ENCODE data around the gene RAMAC. TPM values are rescaled to one million over a fixed set of nuclear protein-coding genes. Genes with fewer than 3 reads are reported as not detected.

The RAMAC gene
- total and polyA plus RNA-seq, 2 of the 8 experiments (the other 6 are each of a cell fraction or from before 2014, with no cell fraction given) = 20.7 to 32.9 TPM

DNA sequence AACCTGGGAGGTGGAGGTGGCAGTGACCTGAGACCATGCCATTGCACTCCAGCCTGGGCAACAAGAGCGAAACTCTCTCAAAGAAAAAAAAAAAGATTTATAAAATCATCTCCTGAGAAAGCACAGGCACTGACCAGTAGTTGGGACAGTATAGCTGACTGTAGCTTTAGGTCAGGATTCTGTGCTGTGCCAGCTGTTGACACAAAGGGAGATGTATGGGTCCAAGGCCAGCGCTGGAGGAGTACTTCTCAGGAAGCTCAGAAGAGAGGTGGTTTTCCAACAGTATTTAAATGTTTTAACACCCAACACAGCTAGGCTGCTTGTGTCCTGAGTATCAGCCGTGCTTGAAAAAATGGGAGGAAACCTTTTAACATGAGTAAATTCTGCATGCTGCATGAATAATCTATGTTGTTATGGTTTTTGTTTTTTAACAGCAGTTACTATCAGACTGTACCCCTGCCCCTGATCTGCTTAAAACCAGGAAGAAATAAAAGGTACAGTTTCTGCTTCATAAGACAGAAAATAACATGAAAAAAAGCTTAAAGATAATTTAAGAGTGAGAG is 6.5 kb downstream of the RAMAC start:
- H4K8ac ChIP-seq (ENCODE audit: extremely low read depth, insufficient read depth, low read length) = no peak overlapping the region
- H3K27me3 ChIP-seq (replicated peaks in 1 of 4; ENCODE audit: control insufficient read depth in 3 of 4, extremely low read depth in 1 of 4, insufficient read depth in 3 of 4, low read length in 3 of 4) = no peaks in the 10 kb centered on the region
- WGBS, 2 experiments (ENCODE audit: extremely low coverage in 1 of 2, insufficient coverage in 1 of 2, insufficient read length in 1 of 2, insufficient replicate concordance in 2 of 2, low coverage in 1 of 2, low lambda C conversion rate in 2 of 2, missing lambda C conversion rate in 1 of 2) = 95% methylated on average over 3 of the region's 3 CpGs; no CpG with 5 or more reads in 1 of the 2 experiments
- H3K23me2 ChIP-seq (ENCODE audit: low read depth, low read length) = no peaks in the 10 kb centered on the region
- no peak for FAIRE-seq
- POLR2A ChIA-PET (ENCODE audit: partially characterized antibody) = interaction anchor here (0.6 to 0.8 kb wide), 2 partner anchors 19 to 58 kb away, joined by 3 read pairs; no protein-coding TSS in a partner anchor
- no peaks in the 10 kb centered on the region for H4K20me1 ChIP-seq (replicated peaks in 1 of 2; ENCODE audit: control insufficient read depth in 1 of 2, insufficient read depth in 2 of 2, low read length in 2 of 2)
- no peak overlapping the region for H2AFZ ChIP-seq (ENCODE audit: low read length)
- H3K79me1 ChIP-seq (ENCODE audit: low read depth, low read length) = no peaks in the 10 kb centered on the region
- H2BK20ac ChIP-seq (ENCODE audit: low read length) = no peak overlapping the region
- H3K14ac ChIP-seq (ENCODE audit: insufficient read length) = no peak overlapping the region
- DNase-seq (ENCODE audit: low read depth in 1 of 2, low spot score in 2 of 2) = no peak
- no peak overlapping the region for H4K5ac ChIP-seq (ENCODE audit: insufficient read length, low read depth, low read length)
- no peak overlapping the region for H3K4me2 ChIP-seq (ENCODE audit: insufficient read depth in 1 of 2, low read depth in 2 of 2, low read length in 2 of 2)
- H3K27ac ChIP-seq (ENCODE audit: low read depth, low read length) = no peak overlapping the region
- H4K91ac ChIP-seq (replicated peaks; ENCODE audit: insufficient read length, low read length) = no peak overlapping the region
- H3K4ac ChIP-seq (replicated peaks; ENCODE audit: insufficient read length, low read depth, low read length) = no peak overlapping the region
- H3K9me3 ChIP-seq (ENCODE audit: insufficient read depth in 2 of 2, low read depth in 1 of 2, low read length in 1 of 2) = no peaks in the 10 kb centered on the region
- no peak overlapping the region for H3K9ac ChIP-seq (replicated peaks in 1 of 4; ENCODE audit: extremely low read depth in 1 of 4, low read depth in 3 of 4, low read length in 3 of 4)
- H3K4me1 ChIP-seq (replicated peaks in 1 of 4; ENCODE audit: control insufficient read depth in 3 of 4, insufficient read depth in 4 of 4, low read length in 3 of 4) = no peaks in the 10 kb centered on the region
- H2AK5ac ChIP-seq (ENCODE audit: low read depth, low read length) = no peak overlapping the region
- CTCF ChIA-PET (ENCODE audit: partially characterized antibody) = interaction anchor here (0.5 to 2.1 kb wide), 6 partner anchors 14 to 371 kb away, joined by 3 to 9 read pairs (median 4); partner anchors contain the start of gene C15orf40
- H2BK12ac ChIP-seq (ENCODE audit: low read depth, low read length) = no peak overlapping the region
- H2BK5ac ChIP-seq (ENCODE audit: low read depth, low read length) = no peak overlapping the region
- no peak overlapping the region for H3K4me3 ChIP-seq (ENCODE audit: extremely low read depth in 1 of 4, insufficient read depth in 2 of 4, low read depth in 3 of 4, low read length in 4 of 4)
- H3K56ac ChIP-seq (replicated peaks; ENCODE audit: insufficient read length, low read depth, low read length) = no peak overlapping the region
- H3K79me2 ChIP-seq (ENCODE audit: control insufficient read depth in 1 of 2, insufficient read depth in 2 of 2, low read length in 2 of 2) = peaks cover 0 to 2% of the 10 kb centered on the region in 2 experiments; a peak in 1 of 4 replicates
- no peak overlapping the region for H3K18ac ChIP-seq (ENCODE audit: extremely low read depth, low read length)
- no peak overlapping the region for H3K23ac ChIP-seq (ENCODE audit: insufficient read length)
- no peak overlapping the region for H2BK120ac ChIP-seq (replicated peaks; ENCODE audit: low read depth, low read length)
- peaks cover 0 to 18% (median 0%) of the 10 kb centered on the region in 4 experiments; a peak in 4 of 8 replicates for H3K36me3 ChIP-seq (ENCODE audit: control insufficient read depth in 2 of 4, insufficient read depth in 4 of 4, low read length in 3 of 4)
- H2BK15ac ChIP-seq (ENCODE audit: low read length) = no peak overlapping the region
- no peak for TF ChIP-seq CTBP2 (IDR thresholded peaks at IDR 0.05; ENCODE audit: borderline replicate concordance, insufficient read depth, insufficient read length, low read length)
- no peak for TF ChIP-seq SUZ12 (IDR thresholded peaks at IDR 0.05; ENCODE audit: low read length)
- no peak for TF ChIP-seq BRCA1 (IDR thresholded peaks at IDR 0.05; ENCODE audit: low read depth, low read length)
- TF ChIP-seq YY1 (IDR thresholded peaks at IDR 0.05; ENCODE audit: low read depth, low read length) = no peak
- TF ChIP-seq KDM1A (IDR thresholded peaks at IDR 0.05; ENCODE audit: borderline replicate concordance, low read length) = no peak
- TF ChIP-seq FOSL1 (IDR thresholded peaks at IDR 0.05; ENCODE audit: insufficient read depth, low read depth, low read length) = no peak
- TF ChIP-seq CTCF (IDR thresholded peaks at IDR 0.05; ENCODE audit: control extremely low read depth in 1 of 3, insufficient read depth in 1 of 3, low read depth in 1 of 3, low read length in 3 of 3) = no peak
- no peak for TF ChIP-seq CHD1 (IDR thresholded peaks at IDR 0.05; ENCODE audit: low read depth, low read length)
- no peak for TF ChIP-seq SIN3A (conservative IDR thresholded peaks at IDR 0.05 in 1 of 2, IDR thresholded peaks at IDR 0.05 in 1 of 2; ENCODE audit: low read depth in 1 of 2, low read length in 2 of 2)
